GM21786 (cell line): ENCODE results near the gene FOXO3.
"Not testable (repeated sequence)": the region's sequence is repeated elsewhere in the genome, so short reads cannot be mapped to it uniquely, and the experiment has no call there.

Experiments
- ATAC-seq: cut with Tn5 transposase; IDR thresholded peaks from one replicate; pipeline ENCODE4 v1.9.1; 2021; ENCODE audit not compliant: unreplicated experiment

Gene FOXO3

GRCh38 chr6:108658174-108658573, 97.5 kb downstream of the FOXO3 start:
- ATAC-seq = no peak

DNA sequence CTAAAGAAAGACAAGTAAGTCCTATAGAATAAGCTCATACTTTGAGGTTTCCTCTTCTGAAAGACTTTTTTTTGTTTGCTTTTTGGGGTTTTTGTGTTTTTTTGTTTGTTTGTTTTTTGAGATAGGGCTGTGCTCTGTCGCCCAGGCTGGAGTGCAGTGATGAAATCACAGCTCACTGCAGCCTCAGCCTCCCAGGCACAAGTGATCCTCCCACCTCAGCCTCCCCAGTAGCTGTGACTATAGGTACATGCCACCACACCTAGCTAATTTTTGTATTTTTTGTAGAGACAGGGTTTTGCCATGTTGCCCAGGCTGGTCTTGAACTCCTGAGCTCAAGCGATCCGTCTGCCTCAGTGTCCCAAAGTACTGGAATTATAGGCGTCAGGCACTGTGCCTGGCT, 98.1 kb downstream of the FOXO3 start:
- ATAC-seq = not testable (repeated sequence)

- ATAC-seq = no peak
Observed at GRCh38 chr6:108660251-108660650, 99.5 kb downstream of the FOXO3 start.

DNA sequence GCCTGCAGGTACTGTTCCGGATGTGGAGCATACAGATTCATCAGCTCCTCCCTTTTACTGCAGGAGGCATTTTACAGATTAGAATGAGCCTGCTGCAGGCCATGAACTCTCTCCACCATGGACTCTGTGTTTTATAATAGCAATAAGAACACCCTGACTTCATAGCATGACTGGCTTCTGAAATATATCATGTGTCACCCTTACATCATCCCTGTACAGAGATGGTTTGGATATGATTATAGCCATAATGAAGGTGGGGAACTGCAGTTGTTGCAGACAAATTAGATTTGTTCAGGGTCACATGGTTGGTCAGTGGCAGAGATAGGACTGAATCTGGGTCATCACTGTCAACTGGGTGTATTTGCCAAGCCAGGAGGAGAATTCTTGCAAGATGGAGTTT, 100.7 kb downstream of the FOXO3 start:
- ATAC-seq = no peak

- no peak for ATAC-seq
Observed at GRCh38 chr6:108661982-108662381, 101.3 kb downstream of the FOXO3 start.

DNA sequence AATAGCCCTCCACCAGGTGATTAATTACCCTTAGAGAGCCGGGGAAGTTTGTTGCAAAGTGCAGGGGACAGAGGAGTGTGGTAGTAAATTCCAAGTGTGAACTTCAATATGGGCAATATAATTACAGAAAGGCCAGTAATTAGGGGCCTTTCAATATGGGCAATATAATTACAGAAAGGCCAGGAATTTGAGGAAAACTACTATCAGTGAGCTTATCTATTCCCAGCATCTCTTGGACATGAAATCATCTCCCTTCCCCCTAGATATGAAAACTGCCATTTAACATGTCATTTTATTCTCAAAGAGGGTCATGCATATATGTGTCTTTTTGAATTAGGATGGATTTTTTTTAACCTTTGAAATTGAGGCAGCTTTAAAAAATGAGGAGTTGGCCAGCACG, 102.0 kb downstream of the FOXO3 start:
- ATAC-seq = no peak

- ATAC-seq = not testable (repeated sequence)
Observed at GRCh38 chr6:108663494-108664064, 102.9 kb downstream of the FOXO3 start.

- no peak for ATAC-seq
Observed at GRCh38 chr6:108665495-108666196, 104.9 kb downstream of the FOXO3 start.

DNA sequence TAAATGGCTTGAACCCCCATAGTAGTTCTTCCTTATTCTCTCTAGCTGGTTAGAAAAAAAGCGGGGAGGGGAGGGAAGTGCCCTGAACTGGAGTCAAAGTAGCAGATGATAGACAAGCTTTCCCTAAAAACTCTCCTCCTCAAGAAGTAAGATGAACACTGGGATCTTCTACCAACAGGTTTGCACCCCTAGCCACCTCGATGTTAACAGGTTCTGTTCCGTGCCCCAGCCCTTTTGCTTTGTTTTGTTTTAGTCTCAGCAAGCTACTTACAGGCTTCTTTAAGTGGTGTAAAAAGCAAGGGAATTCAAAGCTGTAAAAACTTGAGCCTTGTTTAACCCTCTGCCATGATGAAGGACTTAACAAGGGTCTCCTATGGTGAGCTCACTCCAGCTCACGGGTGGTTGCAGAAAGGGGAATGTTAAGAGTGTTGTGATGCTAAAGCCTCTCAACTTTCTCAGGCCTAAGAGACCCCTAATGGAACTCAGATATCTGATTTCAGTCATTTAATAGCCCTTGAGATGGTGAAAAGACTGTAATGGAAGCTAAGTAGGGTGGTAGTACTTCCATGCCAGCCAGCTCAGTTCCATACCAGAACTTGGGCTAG, 106.0 kb downstream of the FOXO3 start:
- ATAC-seq = no peak

GRCh38 chr6:108667993-108668392, 107.3 kb downstream of the FOXO3 start:
- ATAC-seq = no peak

GRCh38 chr6:108669673-108670072, 109.0 kb downstream of the FOXO3 start:
- ATAC-seq = no peak

- ATAC-seq = no peak
Observed at GRCh38 chr6:108671175-108671574, 110.5 kb downstream of the FOXO3 start.

DNA sequence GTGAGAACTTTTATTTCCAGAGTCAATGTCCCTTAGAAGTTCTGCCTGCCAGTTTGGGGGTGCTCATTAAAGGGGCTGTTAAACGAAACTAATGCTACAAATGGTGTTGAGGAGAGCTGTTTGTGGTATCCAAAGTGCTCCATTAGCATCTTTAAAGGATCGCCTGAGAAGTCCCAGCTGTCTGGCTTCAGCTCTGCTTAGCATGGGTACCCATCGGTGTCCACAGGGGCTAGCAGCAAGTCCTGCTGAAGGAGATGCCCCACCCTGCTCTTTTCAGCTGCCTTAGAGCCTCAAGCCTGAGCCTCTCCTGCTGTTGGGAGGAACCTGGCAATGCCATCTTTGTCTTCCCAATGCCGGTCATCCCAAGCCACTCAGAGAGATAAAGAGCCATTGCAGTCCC, 111.1 kb downstream of the FOXO3 start:
- ATAC-seq = no peak

DNA sequence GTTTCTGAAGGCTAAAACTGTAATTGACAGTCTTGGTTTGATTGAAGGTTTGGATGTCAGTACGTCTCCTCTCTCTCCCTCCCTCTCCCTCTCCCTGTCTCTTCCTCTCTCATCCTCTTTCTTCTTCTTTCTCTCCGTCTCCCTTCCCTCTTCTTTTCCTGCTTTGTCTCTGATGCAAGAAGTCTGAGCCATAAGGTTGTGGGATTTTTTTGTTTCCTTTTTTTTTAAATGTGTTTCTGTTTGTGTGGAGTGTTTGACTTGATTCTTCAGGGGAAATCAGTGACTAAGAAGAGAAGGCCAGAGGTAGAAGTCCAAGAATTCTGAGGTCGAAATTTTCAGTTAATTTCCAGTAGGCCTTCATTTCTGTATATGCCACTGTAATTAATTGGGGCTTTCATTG, 111.9 kb downstream of the FOXO3 start:
- no peak for ATAC-seq

DNA sequence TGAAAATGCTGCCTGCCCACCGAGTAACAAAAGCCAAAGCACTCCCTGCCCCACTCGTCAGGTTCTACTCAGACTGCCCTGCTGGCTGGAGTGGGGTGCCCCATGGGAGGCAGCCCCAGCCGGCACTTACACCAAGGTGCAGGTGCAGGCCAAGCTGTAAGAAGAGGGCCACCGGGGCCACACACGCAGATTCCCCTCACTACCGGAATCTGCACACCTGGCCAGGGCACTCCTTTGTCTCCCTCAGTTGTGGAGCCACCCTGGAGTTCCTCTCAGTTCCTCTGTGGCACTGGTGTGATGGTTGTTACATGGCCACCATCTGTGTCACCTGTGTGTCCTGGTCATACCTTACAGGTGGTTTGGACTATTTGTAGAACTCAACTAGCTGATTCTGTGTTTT, 112.4 kb downstream of the FOXO3 start:
- ATAC-seq = no peak

DNA sequence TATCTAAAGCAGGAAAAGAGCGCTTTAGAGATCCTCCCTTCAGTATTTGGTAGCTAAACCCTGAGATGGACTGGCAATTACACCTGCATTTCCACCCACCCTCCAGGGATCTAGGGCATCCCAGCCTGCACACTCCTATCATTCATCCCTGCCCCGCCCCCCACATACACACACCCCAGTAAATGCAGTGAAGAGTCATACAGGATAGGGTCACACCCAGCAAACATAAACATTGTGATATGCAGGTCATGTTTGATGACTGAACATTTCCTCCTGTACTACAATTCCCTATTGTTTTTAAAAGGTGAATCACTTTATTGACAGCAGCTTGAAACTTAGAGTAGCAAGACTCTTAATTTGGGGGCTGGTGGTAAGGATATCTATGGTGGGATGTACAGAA, 112.9 kb downstream of the FOXO3 start:
- no peak for ATAC-seq

GRCh38 chr6:108675226-108676200, 114.8 kb downstream of the FOXO3 start:
- ATAC-seq = no peak

GRCh38 chr6:108676555-108676954, 115.8 kb downstream of the FOXO3 start:
- ATAC-seq = no peak

DNA sequence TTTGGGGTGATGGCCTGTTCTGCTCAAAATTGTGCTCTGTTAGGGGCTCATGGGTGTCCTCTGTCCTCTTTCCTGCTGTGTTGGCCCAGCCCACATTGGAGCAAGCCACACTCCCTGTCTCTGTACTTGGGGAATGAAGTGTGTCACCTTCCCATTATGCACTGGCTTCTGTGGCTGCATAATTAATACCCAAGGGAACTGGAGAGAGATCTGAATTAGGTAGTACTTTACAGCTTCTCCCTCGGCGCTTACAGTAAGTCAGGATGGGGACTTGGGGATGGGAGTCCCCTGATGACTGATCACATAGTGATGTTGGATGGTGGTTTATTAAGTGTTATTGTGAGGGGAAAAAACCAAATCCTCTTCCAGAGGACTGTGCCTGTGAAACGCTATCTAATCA, 116.6 kb downstream of the FOXO3 start:
- ATAC-seq = no peak

GRCh38 chr6:108677894-108678293, 117.2 kb downstream of the FOXO3 start:
- no peak for ATAC-seq

DNA sequence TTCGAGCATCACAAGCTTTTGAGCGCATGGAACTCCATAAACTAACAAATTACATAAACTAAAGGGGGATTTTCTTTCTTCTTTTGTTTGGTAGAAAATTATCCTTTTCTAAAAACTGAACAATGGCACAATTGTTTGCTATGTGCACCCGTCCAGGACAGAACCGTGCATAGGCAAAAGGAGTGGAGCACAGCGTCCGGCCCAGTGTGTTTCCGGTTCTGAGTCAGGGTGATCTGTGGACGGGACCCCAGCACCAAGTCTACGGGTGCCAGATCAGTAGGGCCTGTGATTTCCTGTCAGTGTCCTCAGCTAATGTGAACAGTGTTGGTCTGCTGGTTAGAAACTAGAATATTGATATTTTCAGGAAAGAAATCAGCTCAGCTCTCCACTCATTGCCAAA, 119.6 kb downstream of the FOXO3 start:
- not testable (repeated sequence) for ATAC-seq
